ENCODE measurements around the gene CCDC154. TPM values are rescaled to one million over a fixed set of nuclear protein-coding genes. Genes with fewer than 3 reads are reported as not detected.

Gene CCDC154
- total RNA-seq, 2 donors from 2014 or later, result 0.68 to 1.1 TPM

GRCh38 chr16:1403036-1403435, 41.3 kb downstream of the CCDC154 start:
- no peak for DNase-seq
- intact Hi-C loops (cut with DNase I), result no loop called here
- ATAC-seq, result no peak

- ATAC-seq, result no peak
Observed at GRCh38 chr16:1401758-1402154, 42.6 kb downstream of the CCDC154 start.

GRCh38 chr16:1401061-1401757, 43.1 kb downstream of the CCDC154 start:
- ATAC-seq (no peak), DNase-seq (no peak)
- intact Hi-C loops (cut with DNase I), result no loop called here

More at GRCh38 chr16:1401758-1402154, 42.6 kb downstream of the CCDC154 start:
- no peak for DNase-seq
- intact Hi-C loops (cut with DNase I), result no loop called here

- intact Hi-C loops (cut with DNase I), result no loop called here
- ATAC-seq (no peak), DNase-seq (no peak)
Observed at GRCh38 chr16:1398826-1399581, 45.4 kb downstream of the CCDC154 start.

- no peak for DNase-seq
Observed at GRCh38 chr16:1398351-1398750, 46.0 kb downstream of the CCDC154 start.

GRCh38 chr16:1397779-1398178, 46.6 kb downstream of the CCDC154 start:
- no peak for ATAC-seq
- DNase-seq, result no peak
- intact Hi-C loops (cut with DNase I), result no loop called here

More at GRCh38 chr16:1398351-1398750, 46.0 kb downstream of the CCDC154 start:
- no peak for ATAC-seq
- intact Hi-C loops (cut with DNase I), result no loop called here

GRCh38 chr16:1395444-1396031, 48.8 kb downstream of the CCDC154 start:
- DNase-seq, result no peak
- intact Hi-C loops (cut with DNase I), result no loop called here
- no peak for ATAC-seq

- no peak for DNase-seq
- no peak for ATAC-seq
- intact Hi-C loops (cut with DNase I), result no loop called here
Observed at GRCh38 chr16:1394367-1394951, 49.9 kb downstream of the CCDC154 start.

GRCh38 chr16:1393613-1394176, 50.7 kb downstream of the CCDC154 start:
- DNase-seq (no peak), ATAC-seq (no peak)
- intact Hi-C loops (cut with DNase I), result no loop called here

GRCh38 chr16:1392826-1393225, 51.5 kb downstream of the CCDC154 start:
- DNase-seq (no peak), ATAC-seq (no peak)
- intact Hi-C loops (cut with DNase I), result no loop called here

GRCh38 chr16:1390239-1390779, 54.0 kb downstream of the CCDC154 start:
- intact Hi-C loops (cut with DNase I), result no loop called here
- ATAC-seq, result no peak
- no peak for DNase-seq

GRCh38 chr16:1389762-1390161, 54.6 kb downstream of the CCDC154 start:
- intact Hi-C loops (cut with DNase I), result no loop called here
- ATAC-seq (no peak), DNase-seq (no peak)

GRCh38 chr16:1387331-1387730, 57.0 kb downstream of the CCDC154 start:
- intact Hi-C loops (cut with DNase I), result no loop called here
- DNase-seq (no peak), ATAC-seq (no peak)

- intact Hi-C loops (cut with DNase I), result no loop called here
- DNase-seq, result no peak
- ATAC-seq, result no peak
Observed at GRCh38 chr16:1385232-1385631, 59.1 kb downstream of the CCDC154 start.

Other genes with a start within 250 kb of the CCDC154 start
- under 1 TPM in 1 of 2 donors, not detected in 1; 0.21 TPM for gene TPSG1, start 219.3 kb downstream of the CCDC154 start, total RNA-seq
- 10 to 100 TPM in 1 of 2 donors, 1 to 10 TPM in 1; 9.3 to 18.9 TPM for gene TPSB2, start 214.4 kb downstream of the CCDC154 start, total RNA-seq
- 10 to 100 TPM in 1 of 2 donors, 1 to 10 TPM in 1; 2.1 to 17.3 TPM for gene TPSAB1, start 203.9 kb downstream of the CCDC154 start, total RNA-seq
- under 1 TPM in 1 of 2 donors, not detected in 1; 0.91 TPM for gene TPSD1, start 188.5 kb downstream of the CCDC154 start, total RNA-seq
- gene UBE2I, start 134.9 kb downstream of the CCDC154 start, total RNA-seq, result 10 to 100 TPM; 74.3 to 80.8 TPM
- 1 to 10 TPM in 1 of 2 donors, under 1 TPM in 1; 0.99 to 2.7 TPM for gene BAIAP3, start 110.9 kb downstream of the CCDC154 start, total RNA-seq
- 10 to 100 TPM; 44.5 to 59.1 TPM for gene TSR3, start 92.7 kb downstream of the CCDC154 start, total RNA-seq
- 10 to 100 TPM; 44.1 to 44.3 TPM for gene GNPTG, start 92.6 kb downstream of the CCDC154 start, total RNA-seq
- 10 to 100 TPM in 1 of 2 donors, 1 to 10 TPM in 1; 6.4 to 13.6 TPM for gene UNKL, start 29.9 kb downstream of the CCDC154 start, total RNA-seq
- 10 to 100 TPM; 10.0 to 13.0 TPM for gene UQCC4, start 23.8 kb downstream of the CCDC154 start, total RNA-seq
- not detected for gene PERCC1, start 13.5 kb downstream of the CCDC154 start, total RNA-seq
- gene CLCN7, start 30.5 kb upstream of the CCDC154 start, total RNA-seq, result 10 to 100 TPM; 43.0 to 49.7 TPM
- gene PTX4, start 44.4 kb upstream of the CCDC154 start, total RNA-seq, result under 1 TPM in 1 of 2 donors, not detected in 1; 0.21 TPM
- 10 to 100 TPM; 17.9 to 22.2 TPM for gene TELO2, start 48.8 kb upstream of the CCDC154 start, total RNA-seq
- 10 to 100 TPM; 26.7 to 29.4 TPM for gene TMEM204, start 89.1 kb upstream of the CCDC154 start, total RNA-seq
- gene IFT140, start 167.5 kb upstream of the CCDC154 start, total RNA-seq, result 1 to 10 TPM; 6.9 to 8.6 TPM
- 10 to 100 TPM; 10.2 to 12.1 TPM for gene CRAMP1, start 167.8 kb upstream of the CCDC154 start, total RNA-seq
- gene JPT2, start 233.7 kb upstream of the CCDC154 start, total RNA-seq, result 10 to 100 TPM; 29.1 to 35.3 TPM